Esophagus squamous epithelium (tissue), 4 donors: Measurements from ENCODE around the gene LGSN.
"Not testable (repeated sequence)": the region's sequence is repeated elsewhere in the genome, so short reads cannot be mapped to it uniquely, and the experiment has no call there.

Experiments used
- CTCF ChIP-seq, 6 experiments: fragments of 450-650 bp in 4 of 6; fragments of 200-600 bp in 2 of 6; sonication (generic) in 2 of 6; IDR thresholded peaks; one replicate each; pipeline ENCODE4 v1.5.1; 2016 to 2019; ENCODE audit warnings: antibody characterized with exemption in 6 of 6, mild to moderate bottlenecking in 4 of 6, moderate library complexity in 4 of 6
- POLR2A ChIP-seq, 4 donors: fragments of 450-650 bp; IDR thresholded peaks; one replicate each; pipeline ENCODE4 v1.6.1; 2017; ENCODE audit warnings: antibody characterized with exemption in 4 of 4, mild to moderate bottlenecking in 4 of 4, moderate library complexity in 3 of 4

- not testable (repeated sequence) for TF ChIP-seq CTCF, POLR2A (IDR thresholded peaks at IDR 0.05)
Observed at GRCh38 chr6:63230027-63230426, 89.8 kb downstream of the LGSN start.
